HG03095 (cell line): ENCODE results near the gene ACOX1.

Source experiments
- ATAC-seq: cut with Tn5 transposase; IDR thresholded peaks from one replicate; pipeline ENCODE4 v1.9.1; 2021; ENCODE audit warnings: moderate library complexity; ENCODE audit not compliant: unreplicated experiment

Gene ACOX1

DNA sequence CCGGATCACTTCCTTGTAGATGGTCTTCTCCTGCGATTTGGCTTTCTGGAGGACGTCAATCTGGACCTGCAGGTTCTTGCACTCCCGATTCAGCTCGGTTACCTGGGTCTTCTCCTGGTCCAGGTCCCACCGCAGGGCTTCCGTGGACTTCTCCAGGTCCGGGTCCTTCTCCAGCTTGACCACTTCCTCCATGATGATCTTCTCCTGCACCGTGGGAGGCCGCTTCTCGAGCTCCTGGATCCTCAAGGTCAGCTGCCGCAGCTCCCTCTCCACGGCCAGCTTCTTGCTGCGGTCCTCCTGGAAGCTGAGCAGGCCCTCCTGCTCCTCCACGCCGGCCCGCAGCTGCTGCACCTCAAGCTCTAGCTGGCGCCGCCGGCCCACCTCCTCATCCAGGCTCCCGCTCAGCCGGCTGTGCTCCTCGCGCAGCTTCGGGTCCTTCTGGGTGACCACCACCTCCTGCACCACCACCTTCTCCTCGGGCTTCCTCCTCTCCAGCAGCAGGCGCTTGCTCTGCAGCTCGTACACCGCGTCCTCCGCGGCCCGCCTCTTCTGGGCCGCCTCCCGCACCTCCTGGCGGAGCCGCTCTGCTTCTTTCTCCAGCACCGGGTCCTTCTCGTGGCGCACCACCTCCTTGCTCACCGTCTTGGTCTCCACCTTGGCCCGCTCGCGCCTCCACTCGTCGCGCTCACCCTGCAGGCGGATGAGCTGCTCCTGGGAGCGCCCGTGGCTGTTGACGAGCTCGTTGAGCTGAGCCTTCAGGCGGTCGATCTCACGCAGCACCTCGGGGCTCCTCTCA lies 29.9 kb upstream of the ACOX1 start:
- no peak for ATAC-seq

DNA sequence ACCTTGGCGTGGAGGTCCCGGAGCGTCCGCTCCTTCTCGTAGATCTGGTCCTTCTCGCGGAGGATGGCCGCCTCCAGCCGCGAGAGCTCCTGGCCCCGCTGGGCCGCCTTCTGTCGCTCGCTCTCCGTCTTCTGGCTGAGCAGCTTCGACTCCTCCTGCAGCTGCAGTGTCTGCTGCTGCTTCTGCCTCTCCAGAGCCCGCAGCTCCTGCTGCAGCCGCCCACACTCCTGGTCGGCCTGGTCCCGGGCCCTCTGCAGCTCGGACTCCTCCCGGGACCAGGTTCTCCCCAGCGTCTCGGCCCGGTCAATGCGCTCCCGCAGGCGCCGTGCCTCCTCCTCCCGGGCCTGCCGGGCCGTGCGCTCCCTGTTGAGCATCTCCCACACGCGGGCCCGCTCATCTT lies 29.2 kb upstream of the ACOX1 start:
- no peak for ATAC-seq

DNA sequence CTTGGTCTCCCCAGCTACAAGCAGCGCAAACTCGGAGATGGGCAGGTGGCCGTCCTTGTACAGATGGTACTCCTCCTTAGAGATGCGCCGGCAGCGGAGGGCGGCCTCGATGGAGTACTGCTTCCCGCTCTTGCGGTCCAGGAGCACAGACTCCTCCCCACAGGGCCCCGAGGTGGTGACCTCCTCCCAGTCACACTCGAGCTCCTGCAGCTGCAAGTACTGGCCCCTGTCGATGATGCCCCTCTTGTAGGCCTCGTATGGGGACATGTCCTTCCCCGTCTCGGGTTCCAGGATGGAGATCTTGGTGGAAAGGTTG lies 28.8 kb upstream of the ACOX1 start:
- ATAC-seq = no peak

DNA sequence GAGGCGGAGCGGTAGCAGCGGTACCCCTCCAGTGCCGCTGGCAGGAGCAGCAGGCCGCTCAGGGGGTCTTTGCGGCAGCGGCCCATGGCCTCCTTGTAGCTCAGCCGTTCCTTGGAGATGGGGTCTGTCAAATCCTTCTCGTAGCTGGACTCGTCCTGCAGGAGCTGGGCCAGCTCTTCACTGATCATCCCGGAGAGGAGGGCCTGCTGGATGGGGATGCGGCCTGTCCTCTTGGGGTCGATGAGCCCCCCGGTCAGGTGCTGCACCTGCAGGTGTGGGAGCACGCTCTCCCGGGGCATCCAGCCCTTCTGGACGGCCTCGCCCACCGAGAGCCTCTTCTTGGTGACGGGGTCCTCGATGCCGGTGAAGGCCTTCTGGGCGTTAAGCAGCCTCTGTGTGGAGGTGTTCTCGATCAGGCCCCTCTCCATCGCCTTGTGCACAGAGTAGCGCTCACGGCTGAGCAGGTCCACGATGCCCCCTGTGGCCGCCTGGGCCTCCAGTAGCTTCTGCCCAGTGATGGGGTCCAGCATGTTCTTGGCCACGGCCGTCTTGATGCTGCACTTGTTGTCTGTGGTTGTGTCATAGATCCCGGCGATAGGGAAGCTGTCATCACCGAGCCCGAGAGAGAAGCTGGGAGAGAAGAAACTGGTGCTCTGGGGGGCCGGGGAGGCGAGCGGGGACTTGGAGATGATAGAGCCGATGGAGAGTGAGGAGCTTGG lies 28.3 kb upstream of the ACOX1 start:
- ATAC-seq = no peak

DNA sequence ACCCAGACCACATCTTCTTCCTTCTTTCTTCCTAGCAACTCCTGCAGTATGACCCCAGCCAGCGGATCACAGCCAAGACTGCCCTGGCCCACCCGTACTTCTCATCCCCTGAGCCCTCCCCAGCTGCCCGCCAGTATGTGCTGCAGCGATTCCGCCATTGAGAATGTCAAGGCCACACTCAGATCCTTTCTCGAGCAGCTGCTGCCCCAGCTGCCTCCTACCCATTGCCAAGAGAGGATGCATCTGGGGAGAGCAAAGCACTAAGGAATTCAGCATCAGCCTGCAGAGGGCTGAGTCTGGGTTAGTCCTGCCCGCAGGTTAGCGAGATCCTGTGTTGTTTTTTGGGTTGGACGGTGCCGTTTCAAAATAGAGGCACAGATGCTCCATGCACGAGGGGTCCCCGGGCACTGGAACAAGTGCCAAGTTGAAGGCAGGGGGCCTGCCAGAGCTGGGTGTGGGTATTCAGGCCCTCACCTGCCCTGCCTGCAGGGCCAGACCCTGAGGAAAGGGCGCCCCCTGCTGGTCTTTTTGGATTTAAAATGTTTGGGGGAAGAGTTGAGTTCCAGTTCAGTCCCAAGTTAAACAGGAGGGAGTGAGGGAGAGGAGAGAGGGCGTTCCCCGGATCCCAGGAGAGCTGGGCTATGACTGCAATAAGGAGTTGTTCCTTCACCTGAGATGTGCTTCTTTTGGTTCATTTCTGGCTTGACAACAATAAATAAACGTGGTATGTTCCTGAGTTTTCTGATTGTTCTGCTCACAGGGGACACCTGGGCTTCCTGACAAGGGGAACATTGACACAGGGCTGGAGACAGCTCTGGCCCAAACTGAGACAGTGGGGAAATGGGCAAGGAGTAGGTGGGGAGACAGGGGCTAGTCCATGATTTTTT lies 26.5 kb upstream of the ACOX1 start:
- ATAC-seq = no peak

DNA sequence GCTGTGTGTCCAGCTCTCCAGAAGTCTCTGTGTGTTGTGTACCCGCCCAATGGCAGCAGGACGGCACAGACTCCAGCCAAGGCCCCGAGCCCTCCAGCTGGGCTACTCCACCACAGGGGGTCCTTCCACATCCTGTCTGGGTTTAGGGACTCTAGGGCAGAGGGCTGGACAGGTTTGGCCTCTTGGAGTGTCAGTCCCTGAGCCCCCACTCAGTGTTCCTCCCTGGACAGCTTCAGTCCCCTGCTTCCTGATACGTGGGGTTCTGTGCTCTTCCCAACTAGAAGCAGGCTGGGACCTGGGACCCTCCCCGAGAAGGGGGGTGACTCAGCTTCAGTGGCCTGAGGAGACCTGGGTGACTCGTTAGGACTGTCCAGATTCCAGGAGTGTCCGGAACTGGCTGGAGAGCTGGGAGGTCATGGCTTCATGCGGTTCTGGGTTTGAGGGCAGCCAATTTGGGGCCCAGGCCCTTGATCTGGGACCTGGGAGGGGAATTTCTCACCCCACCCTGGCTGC lies 25.8 kb upstream of the ACOX1 start:
- ATAC-seq = no peak

DNA sequence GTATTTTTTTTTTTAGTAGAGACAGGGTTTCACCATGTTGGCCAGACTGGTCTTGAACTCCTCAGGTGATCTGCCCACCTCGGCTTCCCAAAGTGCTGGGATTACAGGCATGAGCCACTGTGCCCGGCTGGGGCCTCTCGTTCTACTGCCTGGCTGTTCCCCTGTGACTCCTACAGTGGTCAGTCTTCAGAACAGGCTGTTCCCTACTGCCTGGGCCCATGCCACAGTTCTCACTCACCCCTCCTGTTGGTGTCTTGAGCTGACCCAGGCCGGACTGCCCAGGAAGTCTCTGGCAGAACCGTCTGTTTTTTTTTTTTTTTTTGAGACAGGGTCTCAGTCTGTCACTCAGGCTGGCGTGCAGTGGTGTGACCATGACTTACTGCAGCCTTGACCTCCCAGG lies 24.9 kb upstream of the ACOX1 start:
- ATAC-seq = no peak

DNA sequence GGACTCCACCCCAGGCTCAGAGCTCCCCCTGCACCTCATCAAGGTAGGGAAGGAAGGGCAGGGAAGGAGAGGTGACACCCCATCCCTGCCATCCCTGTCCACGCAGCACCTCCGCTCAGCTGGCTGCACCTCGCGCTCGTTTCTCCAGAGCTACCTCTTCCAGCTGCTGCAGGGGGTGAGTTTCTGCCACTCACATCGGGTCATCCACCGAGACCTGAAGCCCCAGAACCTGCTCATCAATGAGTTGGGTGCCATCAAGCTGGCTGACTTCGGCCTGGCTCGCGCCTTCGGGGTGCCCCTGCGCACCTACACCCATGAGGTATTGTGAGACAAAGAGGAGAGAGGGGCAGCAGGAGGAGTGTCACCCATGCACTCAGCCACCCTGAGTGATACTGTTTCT lies 23.1 kb upstream of the ACOX1 start:
- ATAC-seq = no peak

DNA sequence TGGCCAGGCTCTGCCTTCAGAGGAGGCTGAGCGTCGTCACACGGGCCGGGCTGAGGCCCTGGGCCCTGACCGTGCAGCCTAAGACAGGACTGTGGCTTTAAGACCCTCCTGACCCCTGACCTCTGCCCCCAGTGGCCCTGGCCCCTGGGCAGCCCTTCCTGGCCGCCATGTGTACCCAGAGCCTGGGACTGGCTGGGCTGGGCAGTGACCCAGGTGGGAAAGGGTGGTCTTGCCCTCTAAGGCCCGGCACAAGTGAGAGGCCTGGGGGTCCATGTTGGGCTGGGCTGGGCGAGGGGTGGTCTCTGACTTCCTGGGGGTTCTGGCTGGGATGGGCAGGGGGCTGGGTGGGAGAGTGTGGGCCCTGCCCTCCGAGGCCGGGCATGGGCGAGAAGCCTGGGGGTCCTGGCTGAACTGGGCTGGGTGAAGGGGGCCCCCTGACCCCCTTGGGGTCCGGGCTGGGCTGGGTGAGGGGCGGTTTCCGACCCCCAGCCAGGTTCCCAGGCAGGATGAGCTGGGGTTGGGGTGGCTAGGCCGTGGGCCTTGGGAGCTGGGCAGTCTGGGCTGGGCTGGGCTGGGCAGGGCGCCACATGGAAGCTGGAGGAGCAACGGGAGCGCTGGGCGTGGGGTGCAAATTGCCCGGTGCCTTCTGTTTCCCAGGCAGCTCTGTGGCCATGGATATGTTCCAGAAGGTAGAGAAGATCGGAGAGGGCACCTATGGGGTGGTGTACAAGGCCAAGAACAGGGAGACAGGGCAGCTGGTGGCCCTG lies 22.0 kb upstream of the ACOX1 start, which contains the start of gene CDK3:
Gene CDK3 (plus strand): TSS at position 101 of the 767 bp plus-strand sequence. CDS start 571 bp downstream, at position 672.
- ATAC-seq = no peak

DNA sequence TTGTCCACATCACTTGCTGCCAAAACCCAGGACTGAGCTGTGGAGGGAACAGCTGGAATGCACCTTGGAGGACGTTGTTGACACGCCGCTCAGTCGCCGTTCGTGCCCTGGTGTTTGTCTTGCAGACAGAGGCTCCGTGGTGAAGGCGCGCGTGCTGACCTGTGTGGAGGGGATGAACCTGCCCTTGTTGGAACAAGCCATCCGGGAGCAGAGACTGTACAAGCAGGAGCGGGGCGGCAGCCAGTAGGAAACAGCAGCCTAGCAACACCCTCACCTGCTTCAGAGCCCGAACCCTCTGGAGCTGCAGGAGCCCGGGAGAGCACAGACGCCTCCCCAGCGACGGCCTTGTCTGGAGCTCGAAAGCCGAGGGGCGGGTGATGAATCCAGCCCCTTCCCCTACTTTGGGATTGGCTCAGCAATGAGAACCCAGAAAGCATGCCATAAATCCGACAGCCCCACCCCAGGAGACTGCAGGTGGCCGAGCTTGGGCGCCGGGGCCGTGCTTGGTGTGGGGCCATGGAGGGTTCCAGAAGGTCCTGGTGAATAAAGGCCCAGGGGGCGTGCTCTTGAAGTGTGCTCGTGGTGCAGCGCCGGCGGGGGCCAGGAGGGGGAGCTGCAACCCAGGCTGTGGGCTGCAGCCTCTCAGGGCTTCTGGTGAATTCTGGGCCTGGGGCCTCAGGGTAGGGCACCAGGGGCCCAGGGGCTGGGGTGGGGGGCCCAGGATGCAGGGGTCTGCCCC lies 21.2 kb upstream of the ACOX1 start:
- ATAC-seq = no peak

DNA sequence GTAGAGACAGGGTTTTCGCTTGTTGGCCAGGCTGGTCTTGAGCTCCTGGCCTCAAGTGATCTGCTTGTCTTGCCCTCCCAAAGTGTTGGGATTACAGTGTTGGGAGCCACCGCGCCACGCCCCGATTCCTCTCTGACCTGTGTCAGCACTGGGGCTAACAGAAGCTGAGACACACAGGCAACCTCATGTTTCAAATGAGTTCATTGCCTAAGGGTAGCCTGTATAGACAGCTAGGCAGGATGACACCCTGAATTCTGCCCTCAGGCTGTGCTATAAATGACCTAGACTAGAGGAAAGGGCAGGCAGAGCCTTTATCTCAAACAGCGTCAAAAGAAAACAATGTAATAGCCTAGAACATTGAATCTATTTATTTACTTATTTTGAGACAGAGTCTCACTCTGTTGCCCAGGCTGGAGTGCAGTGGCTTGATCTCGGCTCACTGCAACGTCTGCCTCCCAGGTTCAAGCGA lies 19.4 kb upstream of the ACOX1 start:
- ATAC-seq = no peak

DNA sequence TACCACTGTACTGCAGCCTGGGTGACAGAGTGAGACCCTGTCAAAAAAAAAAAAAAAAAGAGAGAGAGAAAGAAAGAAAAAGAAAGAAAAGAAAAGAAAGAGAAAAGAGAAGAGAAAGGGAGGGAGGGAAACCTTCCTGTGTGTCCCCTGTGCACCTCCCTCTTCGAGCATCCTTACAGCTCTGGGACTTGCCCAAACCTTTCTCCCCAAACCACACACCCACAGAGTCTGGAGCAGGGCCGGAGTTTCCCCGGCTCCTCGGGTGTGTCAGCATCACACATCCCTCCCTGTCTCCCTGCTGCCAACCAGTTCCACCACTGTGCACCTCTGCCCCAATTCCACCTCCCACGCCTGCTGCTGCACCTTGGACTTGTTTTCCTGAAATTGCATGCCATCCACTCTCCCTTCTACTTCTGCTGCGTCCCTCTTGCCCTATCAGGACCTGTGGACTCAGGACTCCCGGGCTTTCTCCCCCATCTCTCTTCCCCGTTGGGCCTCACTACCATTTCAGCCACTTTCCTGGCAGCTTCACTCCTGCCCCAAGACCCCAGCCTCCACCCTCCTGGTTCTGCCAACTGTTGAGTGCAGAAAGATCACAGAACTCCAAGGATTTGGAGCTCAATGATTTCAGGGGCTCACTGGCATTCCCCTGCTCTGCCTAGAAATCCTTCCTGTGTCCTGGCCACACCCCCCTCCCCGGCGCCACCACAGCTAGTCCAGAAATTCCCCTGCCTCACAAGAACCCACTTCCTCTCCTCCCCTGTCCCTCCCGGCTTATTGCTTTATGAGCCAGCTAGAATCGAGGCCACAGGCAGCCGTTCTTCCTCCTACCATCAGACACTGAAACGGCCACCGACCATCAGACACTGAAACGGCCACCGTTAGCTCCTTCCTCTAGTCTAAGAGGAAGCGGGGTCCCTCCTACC lies 18.0 kb upstream of the ACOX1 start:
- no peak for ATAC-seq

DNA sequence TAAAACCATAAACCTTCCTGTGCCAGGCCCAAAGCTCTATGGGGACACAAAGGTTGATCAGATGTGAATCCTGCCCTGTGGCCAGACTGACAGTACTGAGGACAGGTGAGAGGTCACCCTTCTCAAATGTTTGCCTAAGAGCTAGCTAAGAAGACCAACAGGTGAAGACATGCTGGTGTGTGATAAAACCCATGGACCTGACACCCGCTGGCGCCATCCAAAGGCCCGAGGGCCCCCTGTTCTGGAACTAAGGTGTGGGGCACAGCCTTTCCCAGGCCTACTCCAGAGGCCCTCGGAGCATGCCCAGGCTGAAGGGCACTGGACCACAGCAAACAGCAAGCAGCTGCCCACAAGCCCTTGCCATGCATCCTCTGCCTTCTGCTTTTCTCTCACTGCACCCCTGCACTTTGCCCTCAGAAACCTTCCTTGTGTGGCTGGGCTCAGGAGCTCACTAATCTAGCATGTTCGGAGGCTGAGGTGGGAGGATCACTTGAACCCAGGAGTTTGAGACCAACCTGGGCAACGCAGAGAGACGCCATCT lies 16.5 kb upstream of the ACOX1 start:
- ATAC-seq = no peak

DNA sequence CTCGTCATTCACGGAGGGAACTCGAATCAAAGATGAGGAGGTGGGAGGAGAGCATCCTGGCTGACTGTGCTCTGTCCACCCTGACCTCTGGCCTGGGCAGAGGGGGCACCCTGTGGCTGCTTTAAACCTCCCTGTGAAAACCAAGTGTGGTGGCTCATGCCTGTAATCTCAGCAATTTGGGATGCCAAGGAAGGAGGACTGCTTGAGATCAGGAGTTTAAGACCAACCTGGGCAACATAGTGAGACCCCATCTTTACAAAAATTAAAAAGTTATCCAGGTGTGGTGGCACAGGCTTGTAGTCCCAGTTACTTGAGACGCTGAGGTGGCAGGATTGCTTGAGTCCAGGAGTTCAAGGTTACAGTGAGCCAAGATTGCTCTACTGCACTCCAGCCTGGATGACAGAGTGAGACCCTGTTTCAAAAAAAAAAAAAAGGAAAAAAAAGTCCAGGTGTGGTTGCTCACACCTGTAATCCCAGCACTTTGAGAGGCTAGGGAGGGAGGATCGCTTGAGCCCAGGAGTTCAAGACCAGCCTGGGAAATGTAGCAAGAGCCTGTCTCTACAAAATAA lies 15.9 kb upstream of the ACOX1 start:
- ATAC-seq = no peak

DNA sequence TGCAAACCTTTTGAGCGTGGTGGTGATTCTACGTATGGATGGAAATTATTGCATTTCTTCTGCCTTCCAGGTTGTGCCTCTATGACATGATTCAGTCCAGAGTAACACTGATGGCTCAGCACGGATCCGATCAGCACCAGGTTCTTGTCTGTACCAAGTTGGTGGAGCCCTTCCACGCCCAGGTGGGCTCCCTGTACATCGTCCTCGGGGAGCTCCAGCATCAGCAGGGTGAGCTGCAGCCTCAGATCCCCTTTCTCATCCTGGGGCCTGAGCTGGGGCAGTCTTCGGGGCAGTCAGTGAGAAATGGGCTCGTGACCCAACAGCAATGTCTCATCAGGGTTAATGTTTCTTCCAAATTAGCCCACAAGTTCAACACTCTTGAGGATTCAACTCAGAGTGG lies 12.4 kb upstream of the ACOX1 start:
- no peak for ATAC-seq

DNA sequence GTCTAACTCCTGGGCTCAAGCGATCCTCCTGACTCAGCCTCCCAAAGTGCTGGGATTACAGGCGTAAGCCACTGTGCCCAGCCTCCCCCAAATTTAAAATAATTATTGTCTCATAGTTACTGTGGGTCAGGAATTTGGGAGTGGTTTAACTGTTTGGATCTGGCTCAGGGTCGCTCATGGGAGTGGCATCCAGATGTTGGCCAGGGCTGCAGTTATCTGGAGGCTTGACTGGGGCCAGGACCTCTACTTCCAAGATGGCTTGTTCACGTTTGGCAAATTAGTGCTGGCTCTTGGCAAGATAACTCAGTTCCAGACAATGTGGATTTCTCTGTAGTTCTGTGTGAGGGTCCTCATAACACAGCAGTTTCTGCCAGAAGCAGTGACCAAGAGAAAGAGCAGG lies 8.1 kb upstream of the ACOX1 start:
- ATAC-seq = no peak

DNA sequence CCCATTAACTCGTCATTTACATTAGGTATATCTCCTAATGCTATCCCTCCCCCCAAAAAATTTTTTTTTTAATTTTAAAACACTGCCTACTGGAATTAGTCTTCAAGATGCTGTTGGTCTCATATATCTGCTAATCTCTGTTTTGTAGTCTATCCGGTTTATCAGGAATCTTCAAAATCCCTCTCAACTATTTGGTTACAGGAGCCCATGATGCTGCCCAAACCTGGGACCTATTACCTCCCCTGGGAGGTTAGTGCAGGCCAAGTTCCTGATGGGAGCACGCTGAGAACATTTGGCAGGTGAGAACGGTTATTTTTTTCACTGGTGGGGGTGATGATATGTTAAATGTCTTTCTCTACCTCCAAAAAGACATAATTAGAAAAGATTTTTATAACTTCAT lies 7.0 kb upstream of the ACOX1 start:
- ATAC-seq = no peak

DNA sequence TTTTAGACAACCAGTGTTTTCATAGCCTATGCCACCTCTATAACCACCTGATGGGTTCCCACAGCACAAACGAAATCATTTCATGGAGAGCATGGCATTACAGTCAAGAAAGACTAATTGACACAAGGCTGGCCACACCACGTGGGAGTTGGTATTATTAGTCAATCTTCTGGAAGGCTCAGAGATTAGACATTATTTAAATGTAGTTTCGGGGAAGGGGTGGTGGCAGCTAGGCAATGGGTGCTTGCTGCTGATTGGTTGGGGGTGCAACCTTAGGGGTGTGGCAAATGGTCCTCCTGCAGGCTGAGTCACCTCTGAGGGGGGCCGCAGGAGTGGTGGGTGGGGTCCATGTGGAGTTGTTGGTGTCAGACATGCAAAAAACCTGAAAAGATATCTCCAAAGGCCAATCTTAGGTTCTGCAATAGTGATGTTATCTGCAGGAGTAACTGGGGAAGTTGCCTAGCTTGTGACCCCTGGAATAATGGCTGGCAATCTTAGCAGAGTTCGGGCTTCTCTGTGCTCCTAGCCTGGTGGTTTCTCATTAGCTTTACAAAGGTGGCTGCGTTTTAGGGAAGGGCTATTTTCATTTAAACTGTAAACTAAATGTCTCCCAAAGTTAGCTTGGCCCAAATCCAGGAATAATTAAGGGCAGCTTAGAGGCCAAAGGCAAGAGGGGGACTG lies 4.7 kb upstream of the ACOX1 start:
- no peak for ATAC-seq
